CD4-positive, alpha-beta T cell treated with Interleukin-17A for 1 hour (primary cell): ENCODE measurements around the gene MRPS31.
A peak's percentile ranks its signal among the peaks of the same experiment; 100 is the strongest.

Source experiments
- DNase-seq: peaks from one replicate; pipeline ENCODE4 v3.0.0-alpha.2; 2020

The MRPS31 gene

DNA sequence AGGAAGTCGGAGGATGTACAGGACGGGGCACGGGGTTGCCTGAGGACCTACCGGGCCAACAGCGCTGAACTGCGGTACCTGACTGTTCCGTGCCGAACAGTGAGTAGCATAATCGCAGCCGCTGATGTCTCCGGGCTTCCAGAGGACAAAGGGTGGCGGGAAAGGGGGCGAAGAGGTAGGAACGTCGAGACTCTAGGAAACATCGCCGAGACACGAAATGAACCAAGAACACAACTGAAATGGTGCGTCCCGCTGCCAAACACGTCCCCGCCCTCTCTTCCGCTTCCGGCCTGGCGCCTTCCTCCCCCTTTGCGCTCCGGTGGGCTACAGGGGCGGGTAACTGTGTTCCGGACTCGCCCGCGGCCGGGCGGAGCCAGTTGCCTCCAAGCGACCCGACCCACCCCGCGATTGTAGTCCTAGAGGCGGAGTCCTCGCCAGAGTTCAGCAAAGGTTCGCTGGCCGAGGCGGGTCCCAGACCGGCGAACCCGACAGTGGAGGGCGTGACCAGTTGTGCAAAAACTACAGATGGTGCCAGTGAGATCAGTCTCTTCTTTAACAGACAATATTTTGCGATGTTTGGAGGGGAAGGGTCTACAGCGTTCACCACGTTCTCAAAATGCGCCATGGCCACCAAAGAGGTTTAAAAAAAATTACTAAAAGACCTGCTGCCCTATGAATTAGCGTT is at the start of gene MRPS31:
MRPS31 (minus strand) TSS at position 257 of the 685 bp plus-strand sequence; CDS start at position 203, 54 bp downstream.
- peak; percentile 95 for DNase-seq

DNA sequence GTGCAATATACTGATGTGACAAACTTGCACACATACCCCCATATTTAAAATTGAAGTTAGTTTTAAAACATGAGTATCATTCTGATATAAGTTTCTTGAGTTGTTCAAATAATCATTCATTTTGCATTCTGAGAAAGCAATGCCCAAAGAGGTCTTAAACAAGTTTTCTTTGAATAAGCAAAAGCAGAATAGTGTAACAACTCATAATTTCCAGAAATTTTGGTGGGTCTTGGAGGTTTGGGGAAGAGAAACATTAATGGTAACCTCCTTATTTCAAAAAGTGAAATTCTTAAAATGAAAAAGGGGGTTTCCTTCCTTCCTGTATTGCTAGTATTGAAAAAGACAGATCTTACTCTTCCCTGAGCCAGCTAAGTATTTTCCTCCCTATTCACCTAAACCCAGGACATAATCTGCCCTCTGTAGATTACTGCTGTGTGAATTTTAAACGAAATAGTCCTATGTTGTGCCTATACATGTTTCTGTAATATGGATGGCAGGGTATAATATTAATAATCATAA is 48.9 kb upstream of the MRPS31 start:
- no peak for DNase-seq

- no peak for DNase-seq
Observed at GRCh38 chr13:40818926-40819325, 47.9 kb upstream of the MRPS31 start.

DNA sequence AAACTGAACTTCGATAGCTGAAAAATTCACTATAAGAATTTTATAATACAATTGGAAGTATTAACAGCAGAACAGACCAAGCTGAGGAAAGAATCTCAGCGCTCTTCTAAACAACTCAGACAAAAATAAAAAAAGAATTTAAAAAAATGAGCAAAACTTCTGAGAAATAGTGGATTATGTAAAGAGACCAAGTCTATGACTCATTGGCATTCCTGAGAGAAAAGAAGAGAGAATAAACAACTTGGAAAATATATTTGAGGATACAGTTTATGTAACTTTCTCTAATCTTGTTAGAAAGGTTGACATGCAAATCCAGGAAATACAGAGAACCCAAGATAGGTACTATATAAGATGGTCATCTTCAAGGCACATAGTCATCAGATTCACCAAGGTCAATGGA is 43.8 kb upstream of the MRPS31 start:
- DNase-seq, result no peak

DNA sequence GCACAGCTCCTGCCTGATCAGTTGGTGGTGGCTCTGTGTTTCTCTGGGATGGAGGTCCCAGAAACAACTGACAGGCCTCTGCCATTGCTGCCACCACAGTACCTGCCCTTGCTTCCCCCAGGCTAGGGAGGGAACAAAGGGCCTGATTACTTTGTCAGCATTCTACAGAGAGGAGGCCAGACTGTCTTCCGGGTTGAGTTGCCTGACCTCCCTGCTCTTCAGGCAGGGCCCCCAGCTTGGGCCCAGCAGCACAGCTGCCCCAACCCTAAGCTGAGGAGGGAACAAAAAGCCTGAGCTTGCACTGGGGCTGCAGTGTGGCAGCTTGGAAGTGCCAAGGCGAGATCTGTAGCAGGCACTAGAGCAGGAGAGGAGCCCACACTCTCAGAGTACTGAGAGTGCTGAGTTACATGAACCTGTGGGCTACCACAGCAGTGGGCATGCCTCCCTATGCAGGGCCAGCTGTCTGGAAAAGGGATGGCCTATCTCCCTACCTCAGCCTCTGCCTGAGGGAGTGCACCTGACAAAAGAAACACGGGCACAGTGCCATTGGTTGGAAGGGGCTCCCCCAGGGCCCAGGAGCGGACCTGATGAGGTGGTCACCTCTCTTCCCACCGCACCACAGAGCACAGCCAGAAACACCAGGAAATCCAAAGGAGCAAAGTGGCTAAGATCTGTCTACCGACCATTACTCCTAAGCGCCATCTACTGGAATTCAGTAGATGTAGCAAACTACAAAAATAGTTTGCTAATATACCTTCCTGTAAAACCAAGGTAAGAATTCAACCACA is 42.9 kb upstream of the MRPS31 start:
- peak; percentile 34 for DNase-seq

GRCh38 chr13:40812724-40813445 is 41.9 kb upstream of the MRPS31 start:
- DNase-seq, result no peak

DNA sequence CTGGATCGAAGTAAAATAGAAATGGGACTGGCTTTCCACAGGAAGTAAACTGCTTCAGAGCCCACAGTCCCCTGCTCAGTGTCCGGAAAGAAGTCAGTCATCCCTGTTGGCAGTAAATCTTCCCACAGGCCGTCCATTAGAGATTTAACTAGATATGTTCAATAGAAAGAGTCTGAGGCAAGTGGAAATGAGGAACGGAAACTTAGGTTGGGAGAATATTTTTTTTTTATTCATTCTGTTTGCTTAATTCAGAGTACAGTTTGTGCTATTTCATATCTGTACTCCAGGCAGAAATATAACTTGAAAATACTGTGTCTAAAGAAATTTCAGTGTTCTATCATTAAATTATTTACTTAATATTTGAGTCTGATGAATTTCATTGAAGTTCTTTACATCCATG is 41.1 kb upstream of the MRPS31 start:
- no peak for DNase-seq

DNA sequence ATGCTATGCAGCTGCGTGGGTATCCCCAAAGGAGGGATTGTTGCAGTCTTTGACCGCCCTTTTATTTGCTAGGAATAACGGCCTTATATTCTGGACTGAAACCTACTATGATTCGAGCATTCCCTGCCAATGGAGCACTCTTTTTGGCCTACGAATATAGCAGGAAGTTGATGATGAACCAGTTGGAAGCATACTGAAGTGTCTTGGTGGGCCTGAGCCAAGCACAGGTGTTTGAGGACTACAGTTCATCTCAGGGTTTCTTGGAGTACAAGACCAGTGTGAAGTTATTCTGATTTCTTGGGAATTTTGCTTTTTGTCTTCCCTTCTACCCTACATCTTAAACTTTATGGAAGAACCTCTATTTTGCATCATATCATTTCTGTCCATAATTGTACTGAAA is 38.5 kb upstream of the MRPS31 start:
- DNase-seq, result no peak

- no peak for DNase-seq
Observed at GRCh38 chr13:40806241-40806640, 35.3 kb upstream of the MRPS31 start.

- DNase-seq, result no peak
Observed at GRCh38 chr13:40803316-40803715, 32.3 kb upstream of the MRPS31 start.

GRCh38 chr13:40801255-40802217 is 30.5 kb upstream of the MRPS31 start:
- DNase-seq, result no peak

- DNase-seq, result no peak
Observed at GRCh38 chr13:40800559-40800958, 29.6 kb upstream of the MRPS31 start.

- DNase-seq, result no peak
Observed at GRCh38 chr13:40799508-40799907, 28.5 kb upstream of the MRPS31 start.

DNA sequence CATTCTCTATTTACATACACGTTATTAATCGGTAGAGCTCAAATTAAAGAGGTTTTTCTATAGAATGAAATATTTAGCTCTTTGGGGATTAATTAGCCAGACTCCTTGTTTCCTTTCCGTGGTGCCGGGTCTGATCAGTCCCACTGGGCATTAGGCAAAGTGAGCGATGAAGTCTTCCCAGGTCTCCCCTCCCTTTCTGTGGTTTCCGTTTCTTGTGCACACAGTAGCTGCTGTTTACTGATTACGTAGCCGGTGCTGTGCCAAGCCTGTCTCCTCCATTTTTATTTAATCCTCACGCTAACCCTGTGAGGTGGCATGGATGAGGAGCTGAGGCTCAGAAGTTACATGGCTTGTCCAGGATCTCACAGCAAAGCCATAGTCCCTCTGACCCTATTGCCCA is 27.4 kb upstream of the MRPS31 start:
- DNase-seq, result peak; percentile 47

DNA sequence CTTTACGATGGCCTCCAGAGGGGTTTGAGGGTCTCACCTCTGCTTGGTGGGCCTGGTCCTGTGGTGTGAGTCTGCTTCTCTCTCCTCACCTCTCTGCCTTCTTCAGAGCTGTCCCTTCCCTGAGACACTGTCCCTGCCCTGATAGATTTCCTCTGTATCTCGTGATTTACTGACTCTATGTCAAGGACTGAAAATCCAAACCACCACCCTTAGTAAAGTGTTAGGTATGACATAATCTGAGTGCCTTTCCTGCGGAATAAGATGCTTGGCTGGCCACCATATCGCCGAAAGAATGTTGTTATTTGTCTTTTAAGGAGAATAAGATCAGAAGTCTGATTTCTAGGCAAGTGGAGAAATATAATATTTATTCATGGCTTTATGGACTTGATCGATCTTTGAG is 25.7 kb upstream of the MRPS31 start:
- no peak for DNase-seq

DNA sequence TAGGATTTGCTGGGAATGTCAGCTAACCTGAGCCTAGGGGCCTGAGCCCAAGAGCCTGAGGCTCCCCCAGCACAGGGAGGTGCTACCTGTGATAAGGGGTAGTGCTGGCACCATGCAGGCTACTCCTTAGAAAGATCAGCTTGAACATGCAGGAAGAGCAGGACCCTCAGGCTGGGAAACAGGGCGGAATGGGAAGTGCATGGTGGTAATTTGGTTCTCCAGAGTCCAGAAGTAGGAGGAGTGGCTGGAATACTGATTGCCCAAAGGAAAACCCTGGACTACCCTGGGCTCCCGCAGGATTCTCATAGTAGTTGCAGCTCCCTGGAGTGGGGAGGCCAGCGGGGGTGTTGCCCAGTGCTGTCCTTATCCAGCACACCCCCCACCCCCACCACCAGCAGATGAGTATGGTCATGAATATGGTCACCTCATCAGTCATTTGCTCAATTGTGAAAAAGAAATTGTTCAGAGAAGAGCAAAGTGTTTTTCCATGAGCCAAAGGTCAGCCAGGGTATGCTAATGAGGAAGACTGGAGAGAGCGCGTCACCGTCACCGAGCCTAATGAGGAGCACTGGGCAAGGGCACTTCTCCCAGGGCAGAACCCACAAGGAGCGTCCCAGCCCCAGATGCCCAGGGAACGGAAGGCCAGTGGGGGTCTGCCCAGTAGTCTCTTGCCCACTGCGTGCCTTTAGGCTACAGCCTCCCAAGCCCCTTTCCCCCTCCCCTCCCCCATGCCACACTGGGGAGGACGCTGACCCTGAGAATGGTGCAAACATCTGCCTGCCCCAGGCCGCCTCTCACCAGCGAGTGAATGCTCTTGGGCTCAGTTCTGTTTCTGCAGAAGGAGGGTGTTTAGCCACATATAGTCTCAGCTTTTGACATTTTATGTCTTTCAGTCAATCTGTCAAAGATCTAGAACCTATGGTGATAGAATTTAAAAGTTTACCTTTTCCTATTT is 23.7 kb upstream of the MRPS31 start:
- DNase-seq, result no peak

- no peak for DNase-seq
Observed at GRCh38 chr13:40793339-40793738, 22.3 kb upstream of the MRPS31 start.

DNA sequence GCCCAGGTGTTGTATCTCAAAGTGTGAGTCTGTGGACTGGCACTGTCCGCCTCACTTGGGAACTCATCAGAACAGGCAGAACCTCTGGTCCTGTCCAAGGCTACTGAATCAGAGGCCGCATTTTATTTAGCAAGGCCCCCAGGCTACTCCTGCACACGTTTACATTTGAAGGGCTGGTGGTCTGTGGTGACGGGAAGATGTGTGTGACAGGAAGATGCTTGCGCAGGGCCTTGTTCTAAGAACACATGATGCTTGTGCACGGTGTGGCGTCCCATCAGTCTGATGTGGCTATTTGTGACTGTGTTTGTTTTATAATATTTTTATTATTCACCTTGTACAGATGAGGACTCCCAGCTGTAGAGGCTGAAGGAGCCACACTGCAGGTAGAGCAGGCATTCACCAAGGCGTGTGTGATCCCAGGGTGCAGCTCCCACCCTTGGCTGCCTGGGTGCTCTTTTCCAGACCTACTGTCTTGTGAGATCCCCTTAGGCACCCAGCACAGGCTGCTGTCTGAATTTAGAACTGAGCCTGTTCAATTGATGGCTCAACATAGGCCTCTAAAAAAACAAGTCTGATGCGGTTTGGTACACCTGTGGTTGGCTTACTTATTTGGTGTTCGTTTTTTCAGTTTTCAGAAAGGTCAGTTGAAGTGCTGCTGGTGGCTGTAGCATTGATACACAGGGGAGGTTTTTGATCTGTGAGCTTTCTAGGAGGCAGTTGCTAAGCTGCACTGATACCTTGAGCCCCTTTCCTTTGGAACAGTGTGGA is 21.5 kb upstream of the MRPS31 start:
- no peak for DNase-seq

GRCh38 chr13:40790154-40790616 is 19.2 kb upstream of the MRPS31 start:
- no peak for DNase-seq
